Measurements from ENCODE around the gene STT3B. TPM values are rescaled to one million over a fixed set of nuclear protein-coding genes. Genes with fewer than 3 reads are reported as not detected.

Gene STT3B
- total RNA-seq, 1 donor: 244 TPM

DNA sequence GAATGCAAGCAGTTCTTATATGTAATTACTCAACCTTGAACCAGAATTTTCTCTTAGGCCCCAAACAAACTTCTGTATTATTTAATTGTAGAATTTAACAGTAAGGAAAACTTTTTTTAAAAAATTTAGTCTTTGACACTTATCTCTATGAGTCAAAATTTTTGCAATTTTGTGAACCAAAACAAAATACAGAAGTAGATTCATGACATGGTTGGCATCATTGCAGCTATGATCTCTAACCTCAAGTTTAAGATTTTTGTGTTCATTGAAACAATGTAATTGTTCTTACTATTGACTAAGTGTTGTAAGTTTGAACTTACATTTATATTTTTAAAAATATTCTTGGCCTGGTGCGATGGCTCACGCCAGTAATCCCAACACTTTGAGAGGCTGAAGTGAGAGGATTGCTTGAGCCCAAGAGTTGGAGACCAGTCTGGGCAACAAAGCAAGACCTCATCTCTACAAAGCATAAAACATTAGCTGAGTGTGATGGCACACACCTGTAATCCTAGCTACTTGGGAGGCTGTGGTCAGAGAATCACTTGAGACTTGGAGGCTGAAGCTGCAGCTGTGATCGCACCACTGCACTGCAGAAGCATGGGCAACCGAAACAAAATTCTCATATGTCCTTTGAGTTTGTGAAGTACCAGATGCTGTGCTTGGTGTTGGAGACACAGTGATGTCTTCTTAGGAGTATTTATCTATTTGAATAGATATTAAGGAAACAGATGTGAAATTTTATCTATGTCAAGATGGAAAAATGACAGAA is 39.7 kb downstream of the STT3B start:
- H3K4me3 ChIP-seq (ENCODE audit: low read depth, low read length): no peak overlapping the region
- TF ChIP-seq, protein P1, sequence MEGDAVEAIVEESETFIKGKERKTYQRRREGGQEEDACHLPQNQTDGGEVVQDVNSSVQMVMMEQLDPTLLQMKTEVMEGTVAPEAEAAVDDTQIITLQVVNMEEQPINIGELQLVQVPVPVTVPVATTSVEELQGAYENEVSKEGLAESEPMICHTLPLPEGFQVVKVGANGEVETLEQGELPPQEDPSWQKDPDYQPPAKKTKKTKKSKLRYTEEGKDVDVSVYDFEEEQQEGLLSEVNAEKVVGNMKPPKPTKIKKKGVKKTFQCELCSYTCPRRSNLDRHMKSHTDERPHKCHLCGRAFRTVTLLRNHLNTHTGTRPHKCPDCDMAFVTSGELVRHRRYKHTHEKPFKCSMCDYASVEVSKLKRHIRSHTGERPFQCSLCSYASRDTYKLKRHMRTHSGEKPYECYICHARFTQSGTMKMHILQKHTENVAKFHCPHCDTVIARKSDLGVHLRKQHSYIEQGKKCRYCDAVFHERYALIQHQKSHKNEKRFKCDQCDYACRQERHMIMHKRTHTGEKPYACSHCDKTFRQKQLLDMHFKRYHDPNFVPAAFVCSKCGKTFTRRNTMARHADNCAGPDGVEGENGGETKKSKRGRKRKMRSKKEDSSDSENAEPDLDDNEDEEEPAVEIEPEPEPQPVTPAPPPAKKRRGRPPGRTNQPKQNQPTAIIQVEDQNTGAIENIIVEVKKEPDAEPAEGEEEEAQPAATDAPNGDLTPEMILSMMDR (IDR thresholded peaks at IDR 0.05; ENCODE audit: insufficient read depth, low read depth, low read length): no peak
- no peak for DNase-seq (ENCODE audit: low read depth)

DNA sequence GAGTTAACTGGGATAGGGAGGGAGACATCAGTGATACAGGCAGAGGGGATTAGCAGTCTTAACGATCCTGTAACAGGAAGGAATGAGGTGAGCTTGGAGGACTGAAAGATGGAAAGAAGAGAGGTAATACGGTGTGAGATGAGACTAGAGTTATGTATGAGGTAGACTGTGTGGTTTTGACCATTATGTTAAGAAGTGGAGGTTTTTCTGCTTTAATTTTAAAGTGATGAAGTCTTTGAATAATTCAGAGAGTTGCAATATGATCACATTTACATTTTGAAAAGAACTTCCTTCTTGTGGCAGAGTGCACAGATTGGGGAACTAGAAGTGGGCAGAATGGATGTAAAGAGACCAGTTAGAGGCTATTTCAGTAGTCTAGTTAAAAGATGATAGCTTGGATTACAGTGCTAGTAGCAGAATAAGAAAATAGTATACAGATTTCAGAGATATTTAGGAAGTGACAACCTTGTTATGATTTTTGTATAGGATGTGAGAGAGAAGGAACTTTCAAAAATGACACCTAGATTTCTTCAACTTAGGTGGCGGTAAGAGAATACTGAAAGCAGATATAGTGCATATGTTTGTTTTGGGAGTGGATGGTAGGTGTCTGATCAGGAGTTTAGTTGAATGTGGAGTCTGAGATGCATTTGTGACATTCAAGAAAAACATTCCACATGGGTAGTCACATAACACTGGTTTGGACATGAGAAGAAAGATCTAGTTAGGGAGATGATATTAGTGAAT is 40.5 kb downstream of the STT3B start:
- DNase-seq (ENCODE audit: low read depth): no peak
- no peak overlapping the region for H3K4me3 ChIP-seq (ENCODE audit: low read depth, low read length)
- TF ChIP-seq, protein P1 (IDR thresholded peaks at IDR 0.05; ENCODE audit: insufficient read depth, low read depth, low read length): no peak

DNA sequence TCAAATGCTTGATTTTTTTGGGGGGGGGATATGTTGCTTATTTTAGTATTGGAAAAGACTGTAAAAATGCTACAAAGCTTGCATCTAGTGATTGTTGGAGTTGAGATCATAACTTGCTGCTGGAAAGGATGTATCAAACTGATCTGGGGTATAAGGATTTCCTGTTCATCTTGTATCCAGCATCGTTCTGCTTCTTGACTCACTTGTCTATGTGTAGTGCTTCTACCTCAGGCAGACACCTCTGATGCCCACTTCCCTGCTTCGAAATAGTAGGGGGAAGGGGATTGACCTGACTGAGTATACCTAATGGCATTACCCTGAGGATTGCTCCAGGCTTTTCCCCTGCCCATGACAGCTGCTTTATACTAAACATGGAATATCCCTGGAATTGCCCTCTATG is 42.7 kb downstream of the STT3B start:
- TF ChIP-seq, protein P1 (IDR thresholded peaks at IDR 0.05; ENCODE audit: insufficient read depth, low read depth, low read length): no peak
- DNase-seq (ENCODE audit: low read depth): no peak
- no peak overlapping the region for H3K4me3 ChIP-seq (ENCODE audit: low read depth, low read length)

DNA sequence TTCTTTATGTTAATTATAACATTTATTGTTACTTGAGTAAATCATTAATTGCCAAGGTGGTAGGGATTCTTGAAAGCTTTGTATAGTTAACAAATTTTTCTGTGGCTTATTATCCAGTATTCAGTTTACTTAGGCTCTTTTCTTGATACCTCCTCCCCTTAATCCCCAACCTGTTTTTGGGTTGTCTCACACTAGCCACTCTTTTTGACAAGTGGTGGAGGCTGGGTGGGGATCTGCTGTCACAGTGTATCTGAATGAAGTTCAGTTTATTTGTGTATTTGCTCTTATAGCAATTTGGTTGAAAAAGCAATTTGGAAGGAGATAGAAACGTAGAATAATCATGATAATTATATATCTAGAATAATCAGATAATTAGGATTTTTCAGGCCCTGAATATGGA is 43.8 kb downstream of the STT3B start:
- TF ChIP-seq, protein P1 (IDR thresholded peaks at IDR 0.05; ENCODE audit: insufficient read depth, low read depth, low read length): no peak
- no peak overlapping the region for H3K4me3 ChIP-seq (ENCODE audit: low read depth, low read length)
- no peak for DNase-seq (ENCODE audit: low read depth)

DNA sequence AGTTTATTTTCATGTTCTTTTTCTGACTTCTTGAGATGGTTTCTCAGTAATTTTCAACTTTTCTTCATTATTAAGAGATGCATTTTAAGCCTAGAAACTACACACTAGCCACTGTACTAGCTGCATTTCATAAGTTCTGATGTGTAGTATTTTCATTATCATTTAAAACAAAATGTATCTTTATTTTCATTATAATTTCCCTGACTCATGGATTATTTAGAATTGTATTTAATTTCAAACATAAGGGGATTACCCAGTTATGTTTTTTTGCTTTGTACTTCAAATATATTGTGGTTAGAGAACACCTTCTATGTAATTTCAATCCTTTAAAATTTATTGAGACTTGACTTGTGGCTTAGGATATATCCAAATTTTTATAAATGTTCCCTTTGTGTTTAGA is 44.5 kb downstream of the STT3B start:
- H3K4me3 ChIP-seq (ENCODE audit: low read depth, low read length): no peak overlapping the region
- TF ChIP-seq, protein P1 (IDR thresholded peaks at IDR 0.05; ENCODE audit: insufficient read depth, low read depth, low read length): no peak
- DNase-seq (ENCODE audit: low read depth): no peak

DNA sequence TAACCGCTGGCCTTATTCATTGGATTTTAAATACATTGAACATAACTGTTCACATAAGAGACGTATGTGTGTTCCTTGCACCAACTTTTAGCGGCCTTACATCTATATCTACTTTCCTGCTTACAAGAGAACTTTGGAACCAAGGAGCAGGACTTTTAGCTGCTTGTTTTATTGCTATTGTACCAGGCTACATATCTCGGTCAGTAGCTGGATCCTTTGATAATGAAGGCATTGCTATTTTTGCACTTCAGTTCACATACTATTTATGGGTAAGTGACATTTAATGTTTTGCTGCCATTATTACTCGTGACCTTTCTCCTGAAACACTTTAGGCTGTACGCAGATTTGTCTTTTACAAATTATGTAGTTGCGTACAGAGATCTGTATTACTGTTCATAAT is 47.1 kb downstream of the STT3B start:
- TF ChIP-seq, protein P1 (IDR thresholded peaks at IDR 0.05; ENCODE audit: insufficient read depth, low read depth, low read length): no peak
- H3K4me3 ChIP-seq (ENCODE audit: low read depth, low read length): no peak overlapping the region
- DNase-seq (ENCODE audit: low read depth): no peak

All from fibroblast of villous mesenchyme (primary cell).